Measurements from ENCODE around the gene SLC47A2.

Gene SLC47A2

GRCh38 chr17:19670908-19671307, 45.5 kb downstream of the SLC47A2 start:
- H3K27ac ChIP-seq: peak overlapping the region; percentile 98
- TF ChIP-seq ZFX (IDR thresholded peaks at IDR 0.05; ENCODE audit: borderline replicate concordance) (no peak), CTCF (IDR thresholded peaks at IDR 0.05) (no peak)

GRCh38 chr17:19669680-19670079, 46.7 kb downstream of the SLC47A2 start:
- H3K27ac ChIP-seq: peak overlapping the region; percentile 98

GRCh38 chr17:19664821-19665181, 51.6 kb downstream of the SLC47A2 start:
- TF ChIP-seq ZFX (IDR thresholded peaks at IDR 0.05; ENCODE audit: borderline replicate concordance): no peak
- no peak for TF ChIP-seq CTCF (IDR thresholded peaks at IDR 0.05)
- H3K27ac ChIP-seq: peak overlapping the region; percentile 98

- H3K27ac ChIP-seq: peak overlapping the region; percentile 98
- TF ChIP-seq CTCF (IDR thresholded peaks at IDR 0.05): no peak
- TF ChIP-seq ZFX (IDR thresholded peaks at IDR 0.05; ENCODE audit: borderline replicate concordance): no peak
Measured at GRCh38 chr17:19664136-19664820, 52.1 kb downstream of the SLC47A2 start.

GRCh38 chr17:19663097-19663496, 53.3 kb downstream of the SLC47A2 start:
- TF ChIP-seq CTCF (IDR thresholded peaks at IDR 0.05) (no peak), ZFX (IDR thresholded peaks at IDR 0.05; ENCODE audit: borderline replicate concordance) (no peak)
- H3K27ac ChIP-seq: peak overlapping the region; percentile 98

GRCh38 chr17:19661121-19661520, 55.3 kb downstream of the SLC47A2 start:
- H3K27ac ChIP-seq: peak overlapping the region; percentile 98
- TF ChIP-seq ZFX (IDR thresholded peaks at IDR 0.05; ENCODE audit: borderline replicate concordance) (no peak), CTCF (IDR thresholded peaks at IDR 0.05) (no peak)

GRCh38 chr17:19660219-19660870, 56.0 kb downstream of the SLC47A2 start:
- TF ChIP-seq ZFX (IDR thresholded peaks at IDR 0.05; ENCODE audit: borderline replicate concordance) (no peak), CTCF (IDR thresholded peaks at IDR 0.05) (no peak)
- H3K27ac ChIP-seq: peak overlapping the region; percentile 98
